ENCODE results near the gene SYNE2. TPM values are rescaled to one million over a fixed set of nuclear protein-coding genes. Genes with fewer than 3 reads are reported as not detected.

The SYNE2 gene
- total RNA-seq, 1 experiment from 2014 or later, result 37.5 TPM

- Histone ChIP-seq H3K4me3 (ENCODE audit: low read depth in 2 of 2, low read length in 2 of 2) (no peak overlapping the region), H3K27ac (ENCODE audit: low read length) (no peak overlapping the region), H3K4me1 (ENCODE audit: control insufficient read depth, insufficient read depth, low read length) (no peaks in the 10 kb centered on the region), H3K9me3 (ENCODE audit: control insufficient read depth, insufficient read depth, low read depth, low read length) (no peaks in the 10 kb centered on the region), H3K36me3 (ENCODE audit: control insufficient read depth, insufficient read depth, low read length) (no peaks in the 10 kb centered on the region), H3K27me3 (ENCODE audit: control insufficient read depth, insufficient read depth, low read length) (no peaks in the 10 kb centered on the region)
- in situ Hi-C loops (cut with HindIII; ENCODE audit: low pct_unique_long_range_greater_than_20kb, low sequenced_read_pairs) (no loop called here), intact Hi-C loops (cut with micrococcal nuclease; ENCODE audit: unreplicated experiment) (no loop called here)
- TF ChIP-seq REST (IDR thresholded peaks at IDR 0.05; ENCODE audit: insufficient read depth in 1 of 2, low read depth in 2 of 2, low read length in 1 of 2), result no peak
- no peak for TF ChIP-seq POLR2AphosphoS5 (IDR thresholded peaks at IDR 0.05; ENCODE audit: low read depth, low read length)
- no peak for TF ChIP-seq SIN3A (IDR thresholded peaks at IDR 0.05; ENCODE audit: borderline replicate concordance, insufficient read depth, low read depth, low read length)
- TF ChIP-seq TCF7L2 (IDR thresholded peaks at IDR 0.05; ENCODE audit: low read depth, low read length), result no peak
- no peak for TF ChIP-seq CTCF (IDR thresholded peaks at IDR 0.05)
- BruUV-seq (replicated peaks), result no TSS peak
- ATAC-seq (no peak), DNase-seq (ENCODE audit: low read depth, low spot score) (no peak)
- POLR2A ChIA-PET, result no interaction called here
- CTCF ChIA-PET, result no interaction called here
These were observed 96.9 kb downstream of the SYNE2 start for GRCh38 chr14:63949696-63950095.

GRCh38 chr14:63951021-63951420 lies 98.2 kb downstream of the SYNE2 start:
- Histone ChIP-seq H3K36me3 (ENCODE audit: control insufficient read depth, insufficient read depth, low read length) (no peaks in the 10 kb centered on the region), H3K4me1 (ENCODE audit: control insufficient read depth, insufficient read depth, low read length) (no peaks in the 10 kb centered on the region), H3K9me3 (ENCODE audit: control insufficient read depth, insufficient read depth, low read depth, low read length) (no peaks in the 10 kb centered on the region), H3K27ac (ENCODE audit: low read length) (no peak overlapping the region), H3K27me3 (ENCODE audit: control insufficient read depth, insufficient read depth, low read length) (no peaks in the 10 kb centered on the region), H3K4me3 (ENCODE audit: low read depth in 2 of 2, low read length in 2 of 2) (no peak overlapping the region)
- BruUV-seq (replicated peaks), result no TSS peak
- TF ChIP-seq CTCF (IDR thresholded peaks at IDR 0.05) (no peak), REST (IDR thresholded peaks at IDR 0.05; ENCODE audit: insufficient read depth in 1 of 2, low read depth in 2 of 2, low read length in 1 of 2) (no peak), TCF7L2 (IDR thresholded peaks at IDR 0.05; ENCODE audit: low read depth, low read length) (no peak), SIN3A (IDR thresholded peaks at IDR 0.05; ENCODE audit: borderline replicate concordance, insufficient read depth, low read depth, low read length) (no peak), POLR2AphosphoS5 (IDR thresholded peaks at IDR 0.05; ENCODE audit: low read depth, low read length) (no peak)
- ChIA-PET POLR2A (interaction anchor here (0.6 kb wide), 1 partner anchor 230 kb away, joined by 4 read pairs; no protein-coding TSS in a partner anchor), CTCF (no interaction called here)
- in situ Hi-C loops (cut with HindIII; ENCODE audit: low pct_unique_long_range_greater_than_20kb, low sequenced_read_pairs) (no loop called here), intact Hi-C loops (cut with micrococcal nuclease; ENCODE audit: unreplicated experiment) (no loop called here)
- no peak for ATAC-seq
- DNase-seq (ENCODE audit: low read depth, low spot score), result no peak

All from Panc1 (cell line).